Measurements from ENCODE around the gene SDCCAG8. TPM values are rescaled to one million over a fixed set of nuclear protein-coding genes. Genes with fewer than 3 reads are reported as not detected.

SDCCAG8 gene
- total and polyA plus RNA-seq, 10 donors: 14.8 to 79.3 (median 46.5) TPM

- Histone ChIP-seq H3K9me3 (no peaks in the 10 kb centered on the region), H3K27me3 (replicated peaks in 1 of 7) (no peaks in the 10 kb centered on the region), H3K4me3 (no peak overlapping the region), H3K36me3 (peaks cover 0 to 22% (median 0%) of the 10 kb centered on the region in 6 donors), H3K27ac (no peak overlapping the region), H3K4me1 (no peaks in the 10 kb centered on the region)
- intact Hi-C loops (cut with DNase I; ENCODE audit: low total_unique reads): no loop called here
- WGBS, 5 donors: 92 to 97% (median 95%) methylated on average over 3 of the region's 3 CpGs
- TF ChIP-seq POLR2A (IDR thresholded peaks at IDR 0.05): no peak
- no peak for TF ChIP-seq POLR2AphosphoS5 (IDR thresholded peaks at IDR 0.05)
- no peak for TF ChIP-seq CTCF (IDR thresholded peaks at IDR 0.05 in 8 of 11, conservative IDR thresholded peaks at IDR 0.05 in 3 of 11)
- no peak for DNase-seq
These were observed 180.0 kb downstream of the SDCCAG8 start for GRCh38 chr1:243435836-243436235.

GRCh38 chr1:243438146-243438545, 182.3 kb downstream of the SDCCAG8 start:
- Histone ChIP-seq H3K4me3 (no peak overlapping the region), H3K27ac (no peak overlapping the region), H3K36me3 (peaks cover 0 to 17% (median 0%) of the 10 kb centered on the region in 6 donors), H3K4me1 (peaks cover 0 to 5% (median under 1%) of the 10 kb centered on the region in 6 donors), H3K27me3 (replicated peaks in 1 of 7) (no peaks in the 10 kb centered on the region), H3K9me3 (no peaks in the 10 kb centered on the region)
- intact Hi-C loops (cut with DNase I; ENCODE audit: low total_unique reads): no loop called here
- TF ChIP-seq POLR2A (IDR thresholded peaks at IDR 0.05): no peak
- no peak for TF ChIP-seq CTCF (IDR thresholded peaks at IDR 0.05 in 8 of 11, conservative IDR thresholded peaks at IDR 0.05 in 3 of 11)
- TF ChIP-seq POLR2AphosphoS5 (IDR thresholded peaks at IDR 0.05): no peak
- WGBS, 5 donors: 49 to 67% (median 62%) methylated on average over 3 of the region's 3 CpGs
- DNase-seq: no peak

GRCh38 chr1:243438815-243439214, 183.0 kb downstream of the SDCCAG8 start:
- H3K27ac ChIP-seq: no peak overlapping the region
- H3K4me3 ChIP-seq: no peak overlapping the region
- no peaks in the 10 kb centered on the region for H3K9me3 ChIP-seq
- intact Hi-C loops (cut with DNase I; ENCODE audit: low total_unique reads): no loop called here
- peaks cover 0 to 12% (median 4%) of the 10 kb centered on the region in 6 donors for H3K4me1 ChIP-seq
- 95 to 99% (median 98%) methylated on average over 2 of the region's 2 CpGs for WGBS, 5 donors
- H3K27me3 ChIP-seq (replicated peaks in 1 of 7): no peaks in the 10 kb centered on the region
- peaks cover 0 to 17% (median 0%) of the 10 kb centered on the region in 6 donors for H3K36me3 ChIP-seq
- DNase-seq: no peak
- TF ChIP-seq CTCF (IDR thresholded peaks at IDR 0.05 in 8 of 11, conservative IDR thresholded peaks at IDR 0.05 in 3 of 11) (no peak), POLR2AphosphoS5 (IDR thresholded peaks at IDR 0.05) (no peak), POLR2A (IDR thresholded peaks at IDR 0.05) (no peak)

- Histone ChIP-seq H3K27ac (no peak overlapping the region), H3K27me3 (replicated peaks in 1 of 7) (no peaks in the 10 kb centered on the region), H3K36me3 (peaks cover 0 to 17% (median 0%) of the 10 kb centered on the region in 6 donors), H3K4me3 (no peak overlapping the region), H3K9me3 (no peaks in the 10 kb centered on the region), H3K4me1 (peaks cover 0 to 17% (median 6%) of the 10 kb centered on the region in 6 donors)
- TF ChIP-seq POLR2A (IDR thresholded peaks at IDR 0.05): no peak
- no peak for TF ChIP-seq POLR2AphosphoS5 (IDR thresholded peaks at IDR 0.05)
- TF ChIP-seq CTCF (IDR thresholded peaks at IDR 0.05 in 8 of 11, conservative IDR thresholded peaks at IDR 0.05 in 3 of 11): no peak
- DNase-seq: no peak
- intact Hi-C loops (cut with DNase I; ENCODE audit: low total_unique reads): no loop called here
- 85 to 93% (median 92%) methylated on average over 2 of the region's 2 CpGs for WGBS, 5 donors
These were observed 184.6 kb downstream of the SDCCAG8 start for GRCh38 chr1:243440406-243440805.

Data from spleen (tissue), 11 donors.